HG02840 (cell line): ENCODE measurements around the gene TBC1D8B.
"Not testable (repeated sequence)": the region's sequence is repeated elsewhere in the genome, so short reads cannot be mapped to it uniquely, and the experiment has no call there.

Experiments used
- ATAC-seq: cut with Tn5 transposase; IDR thresholded peaks from one replicate; pipeline ENCODE4 v1.9.1; 2021; ENCODE audit warnings: mild to moderate bottlenecking, moderate library complexity, moderate number of reproducible peaks; ENCODE audit not compliant: unreplicated experiment, low FRiP score

The TBC1D8B gene

GRCh38 chrX:106802388-106803275 is at the start of gene TBC1D8B:
Gene TBC1D8B (plus strand): TSS chrX:106802673. CDS start chrX:106802854, 181 bp downstream.
- ATAC-seq: no peak

GRCh38 chrX:106769288-106769687 is 33.2 kb upstream of the TBC1D8B start:
- not testable (repeated sequence) for ATAC-seq

GRCh38 chrX:106774981-106775380 is 27.5 kb upstream of the TBC1D8B start:
- no peak for ATAC-seq

GRCh38 chrX:106780264-106780663 is 22.2 kb upstream of the TBC1D8B start:
- no peak for ATAC-seq

GRCh38 chrX:106780664-106781377 is 21.7 kb upstream of the TBC1D8B start:
- ATAC-seq: no peak

GRCh38 chrX:106783716-106784115 is 18.8 kb upstream of the TBC1D8B start:
- no peak for ATAC-seq

- ATAC-seq: no peak
These were observed 11.0 kb upstream of the TBC1D8B start for GRCh38 chrX:106791495-106791894.

GRCh38 chrX:106802063-106802387 is 448 bp upstream of the TBC1D8B start:
- no peak for ATAC-seq

GRCh38 chrX:106811131-106811910 is 8.8 kb downstream of the TBC1D8B start:
- ATAC-seq: no peak

GRCh38 chrX:106812930-106813329 is 10.5 kb downstream of the TBC1D8B start:
- ATAC-seq: not testable (repeated sequence)

- not testable (repeated sequence) for ATAC-seq
These were observed 11.6 kb downstream of the TBC1D8B start for GRCh38 chrX:106814093-106814492.

- ATAC-seq: no peak
These were observed 60.7 kb downstream of the TBC1D8B start for GRCh38 chrX:106862972-106863688.

GRCh38 chrX:106863697-106864096 is 61.2 kb downstream of the TBC1D8B start:
- ATAC-seq: no peak

- not testable (repeated sequence) for ATAC-seq
These were observed 70.3 kb downstream of the TBC1D8B start for GRCh38 chrX:106872796-106873195.

- no peak for ATAC-seq
These were observed 71.6 kb downstream of the TBC1D8B start for GRCh38 chrX:106874075-106874474.

GRCh38 chrX:106875151-106875550 is 72.7 kb downstream of the TBC1D8B start:
- ATAC-seq: no peak

GRCh38 chrX:106889468-106889867 is 87.0 kb downstream of the TBC1D8B start:
- no peak for ATAC-seq

GRCh38 chrX:106891762-106892460 is 89.4 kb downstream of the TBC1D8B start:
- no peak for ATAC-seq

GRCh38 chrX:106894392-106894909 is 92.0 kb downstream of the TBC1D8B start:
- ATAC-seq: no peak
